Stomach (tissue), 9 donors: ENCODE results near the gene RHBDD3. TPM values are rescaled to one million over a fixed set of nuclear protein-coding genes. Genes with fewer than 3 reads are reported as not detected.

Experiments used
- DNase-seq, 2 donors: peaks; one replicate each; pipeline versions ENCODE4 v3.0.0 to v3.0.0-alpha.2; 2013 to 2019
- H3K27ac ChIP-seq, 5 donors: fragments of 200-600 bp in 4 of 5; sonication (generic) in 4 of 5; one replicate each; pipeline ENCODE4 v1.5.1; 2013 to 2019; ENCODE audit warnings: mild to moderate bottlenecking in 1 of 5, moderate library complexity in 1 of 5
- H3K27me3 ChIP-seq, 3 donors: fragments of 200-600 bp; sonication (generic); one replicate each; pipeline ENCODE4 v1.5.1; 2017 to 2019; ENCODE audit warnings: mixed run types in 1 of 3
- H3K36me3 ChIP-seq, 4 donors: fragments of 200-600 bp; sonication (generic); 1 replicate in 3 of 4; 2 replicates in 1 of 4; pipeline ENCODE4 v1.5.1; 2016 to 2019
- H3K4me1 ChIP-seq, 4 donors: fragments of 200-600 bp; sonication (generic); one replicate each; pipeline ENCODE4 v1.5.1; 2016 to 2019
- H3K4me3 ChIP-seq, 4 donors: fragments of 200-600 bp; sonication (generic) in 3 of 4; one replicate each; pipeline ENCODE4 v1.5.1; 2016 to 2019; ENCODE audit warnings: mild to moderate bottlenecking in 1 of 4
- H3K9me3 ChIP-seq, 4 donors: fragments of 200-600 bp; sonication (generic); one replicate each; pipeline ENCODE4 v1.5.1; 2016 to 2019
- CTCF ChIP-seq, 7 experiments: fragments of 450-650 bp in 4 of 7; fragments of 200-600 bp in 3 of 7; sonication (generic) in 3 of 7; IDR thresholded peaks; one replicate each; pipeline ENCODE4 v1.5.1; 2016 to 2019; ENCODE audit warnings: antibody characterized with exemption in 7 of 7, control low read depth in 2 of 7, mild to moderate bottlenecking in 1 of 7
- EP300 ChIP-seq: sonication (generic); formaldehyde crosslinking; IDR thresholded peaks from one replicate; pipeline ENCODE4 v1.6.1; 2017; ENCODE audit warnings: antibody characterized with exemption
- POLR2A ChIP-seq, 4 donors: fragments of 450-650 bp; IDR thresholded peaks; one replicate each; pipeline ENCODE4 v1.6.1; 2016; ENCODE audit warnings: antibody characterized with exemption in 4 of 4, control low read depth in 2 of 4, mild to moderate bottlenecking in 1 of 4, moderate library complexity in 1 of 4
- POLR2AphosphoS5 ChIP-seq, 3 donors: sonication (generic); formaldehyde crosslinking; IDR thresholded peaks; one replicate each; pipeline ENCODE4 v1.6.1; 2016; ENCODE audit warnings: antibody characterized with exemption in 3 of 3
- WGBS, 5 donors: extraction: QIAGEN DNeasy Blood & Tissue Kit in 3 of 5; methylation state at CpG; one replicate each; pipeline versions ENCODE4 v1.1.5 to v1.1.7; 2013 to 2018; 5-methylcytosine and 5-hydroxymethylcytosine counted together
- intact Hi-C: fragments of 100-400 bp; cut with DNase I; formaldehyde crosslinking; loops from one replicate; pipeline ENCODE4 v1.15.1; 2023; ENCODE audit warnings: low total_unique reads
- polyA plus RNA-seq, 3 donors: library from polyadenylated mRNA; stranded (reverse); fragments of 200-250 nt; gene quantifications; one replicate each; pipeline ENCODE4 v1.2.3, GENCODE V29; 2013
- total RNA-seq, 5 donors: library from RNA; depleted of rRNA; stranded (reverse); fragments of >200 nt; gene quantifications; one replicate each; pipeline versions ENCODE4 v1.1.0 to v1.2.3, GENCODE V29; 2014 to 2016
- donor health status: healthy with polysubstance abuse.
- donor health status: Bipolar disorder and iron deficiency.
- donor health status: healthy.

Gene RHBDD3
- total and polyA plus RNA-seq, 8 donors = 9.8 to 76.5 (median 20.0) TPM

GRCh38 chr22:29290061-29290460 is 22.3 kb upstream of the RHBDD3 start:
- no peak for TF ChIP-seq CTCF (IDR thresholded peaks at IDR 0.05)
- TF ChIP-seq EP300 = no peak
- no peak for TF ChIP-seq POLR2AphosphoS5 (IDR thresholded peaks at IDR 0.05)
- no peak for TF ChIP-seq POLR2A (IDR thresholded peaks at IDR 0.05)
- H3K4me1 ChIP-seq = peaks cover 0 to 27% (median 8%) of the 10 kb centered on the region in 4 donors
- no peaks in the 10 kb centered on the region for H3K9me3 ChIP-seq
- peaks cover 85 to 100% (median 100%) of the 10 kb centered on the region in 4 donors for H3K36me3 ChIP-seq
- no peak overlapping the region for H3K4me3 ChIP-seq
- 62 to 77% (median 71%) methylated on average over 5 of the region's 5 CpGs for WGBS, 5 donors
- no peak overlapping the region for H3K27ac ChIP-seq
- DNase-seq = no peak
- H3K27me3 ChIP-seq = no peaks in the 10 kb centered on the region
- intact Hi-C loops = no loop called here

- 16 to 62% (median 37%) methylated on average over 2 of the region's 2 CpGs for WGBS, 5 donors
- Histone ChIP-seq H3K4me3 (no peak overlapping the region), H3K9me3 (no peaks in the 10 kb centered on the region), H3K27me3 (no peaks in the 10 kb centered on the region), H3K4me1 (peaks cover 0 to 27% (median 8%) of the 10 kb centered on the region in 4 donors), H3K27ac (no peak overlapping the region), H3K36me3 (peaks cover 85 to 100% (median 100%) of the 10 kb centered on the region in 4 donors)
- DNase-seq = no peak
- TF ChIP-seq EP300 = no peak
- TF ChIP-seq POLR2AphosphoS5 (IDR thresholded peaks at IDR 0.05) = no peak
- no peak for TF ChIP-seq CTCF (IDR thresholded peaks at IDR 0.05)
- TF ChIP-seq POLR2A (IDR thresholded peaks at IDR 0.05) = no peak
- intact Hi-C loops = no loop called here
These were observed 21.1 kb upstream of the RHBDD3 start for GRCh38 chr22:29288837-29289236.

DNA sequence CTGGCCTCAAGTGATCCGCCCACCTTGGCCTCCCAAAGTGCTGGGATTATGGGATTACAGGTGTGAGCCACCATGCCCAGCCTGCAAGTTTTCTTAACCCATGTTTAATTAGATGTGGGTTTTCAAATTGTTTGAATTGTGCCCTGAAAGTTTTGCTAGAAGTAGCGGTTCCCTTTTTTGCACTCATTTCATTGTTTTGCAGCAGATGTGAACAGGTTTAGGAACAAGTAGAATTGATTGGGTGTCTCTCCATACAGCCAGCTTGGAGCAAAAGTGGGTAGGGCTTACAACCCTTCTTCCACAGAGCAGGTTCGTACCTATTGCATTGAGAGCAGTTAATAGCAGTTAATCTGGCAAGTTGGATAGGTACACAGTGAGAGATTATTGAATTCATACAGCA is 16.4 kb upstream of the RHBDD3 start:
- TF ChIP-seq CTCF (IDR thresholded peaks at IDR 0.05) = no peak
- TF ChIP-seq EP300 = no peak
- TF ChIP-seq POLR2AphosphoS5 (IDR thresholded peaks at IDR 0.05) = no peak
- no peak for TF ChIP-seq POLR2A (IDR thresholded peaks at IDR 0.05)
- intact Hi-C loops = no loop called here
- WGBS, 5 donors = 88 to 94% (median 89%) methylated on average over 3 of the region's 3 CpGs
- H3K9me3 ChIP-seq = no peaks in the 10 kb centered on the region
- no peak overlapping the region for H3K27ac ChIP-seq
- H3K4me1 ChIP-seq = peaks cover 0 to 14% (median 0%) of the 10 kb centered on the region in 4 donors
- no peaks in the 10 kb centered on the region for H3K27me3 ChIP-seq
- no peak overlapping the region for H3K4me3 ChIP-seq
- DNase-seq = no peak
- H3K36me3 ChIP-seq = peaks cover 93 to 100% (median 100%) of the 10 kb centered on the region in 4 donors

DNA sequence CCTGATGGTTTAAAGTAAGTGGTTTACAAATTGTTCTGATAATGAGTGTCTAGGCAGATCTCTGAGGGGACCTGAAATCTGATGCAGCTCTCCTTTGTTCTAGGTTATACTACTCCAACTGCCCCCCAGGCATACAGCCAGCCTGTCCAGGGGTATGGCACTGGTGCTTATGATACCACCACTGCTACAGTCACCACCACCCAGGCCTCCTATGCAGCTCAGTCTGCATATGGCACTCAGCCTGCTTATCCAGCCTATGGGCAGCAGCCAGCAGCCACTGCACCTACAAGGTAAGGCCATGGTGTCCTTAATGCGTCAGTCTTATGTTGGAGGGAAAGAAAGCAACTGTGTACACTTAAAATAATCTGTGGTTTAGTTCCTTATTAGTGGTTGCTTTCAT is 10.1 kb upstream of the RHBDD3 start:
- intact Hi-C loops = no loop called here
- Histone ChIP-seq H3K4me1 (peaks cover 13 to 50% (median 29%) of the 10 kb centered on the region in 4 donors), H3K27me3 (no peaks in the 10 kb centered on the region), H3K36me3 (peaks cover 78 to 100% (median 100%) of the 10 kb centered on the region in 4 donors), H3K4me3 (no peak overlapping the region), H3K9me3 (no peaks in the 10 kb centered on the region), H3K27ac (no peak overlapping the region)
- DNase-seq = no peak
- 69 to 100% (median 83%) methylated on average over 1 of the region's 1 CpG for WGBS, 5 donors
- no peak for TF ChIP-seq EP300
- TF ChIP-seq POLR2AphosphoS5 (IDR thresholded peaks at IDR 0.05) = no peak
- no peak for TF ChIP-seq POLR2A (IDR thresholded peaks at IDR 0.05)
- TF ChIP-seq CTCF (IDR thresholded peaks at IDR 0.05) = no peak
